22Rv1 (cell line): ENCODE results near the gene MVP.

Experiments used
- ZFX ChIP-seq: fragments of 450-650 bp; IDR thresholded peaks from 2 replicates; pipeline ENCODE4 v1.6.1; 2017; ENCODE audit warnings: antibody characterized with exemption, borderline replicate concordance
- TF ChIP-seq, protein P1 (sequence below): fragments of 450-650 bp; IDR thresholded peaks from 2 replicates; pipeline ENCODE4 v1.5.1; 2017; ENCODE audit warnings: mild to moderate bottlenecking

DNA sequence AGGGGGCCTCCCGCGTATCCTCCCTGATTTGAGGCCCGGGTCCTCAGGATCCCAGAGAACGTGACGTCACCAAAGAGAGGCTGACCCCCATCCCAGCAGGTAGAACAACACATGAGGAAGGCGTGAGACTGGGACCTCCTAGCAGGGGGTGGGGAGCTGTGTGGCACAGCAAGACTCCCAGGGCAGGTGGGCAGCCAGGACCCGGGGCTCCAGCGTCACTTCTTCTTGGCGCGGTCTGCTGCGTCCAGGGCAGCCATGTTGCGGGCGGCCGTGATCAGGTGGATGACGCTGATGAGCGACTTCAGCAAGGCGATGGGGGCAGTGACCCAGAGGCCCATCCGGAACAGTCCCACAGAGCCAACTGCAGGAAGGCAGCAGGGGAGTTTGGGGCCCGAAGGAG is 38.7 kb downstream of the MVP start:
- TF ChIP-seq, protein P1, sequence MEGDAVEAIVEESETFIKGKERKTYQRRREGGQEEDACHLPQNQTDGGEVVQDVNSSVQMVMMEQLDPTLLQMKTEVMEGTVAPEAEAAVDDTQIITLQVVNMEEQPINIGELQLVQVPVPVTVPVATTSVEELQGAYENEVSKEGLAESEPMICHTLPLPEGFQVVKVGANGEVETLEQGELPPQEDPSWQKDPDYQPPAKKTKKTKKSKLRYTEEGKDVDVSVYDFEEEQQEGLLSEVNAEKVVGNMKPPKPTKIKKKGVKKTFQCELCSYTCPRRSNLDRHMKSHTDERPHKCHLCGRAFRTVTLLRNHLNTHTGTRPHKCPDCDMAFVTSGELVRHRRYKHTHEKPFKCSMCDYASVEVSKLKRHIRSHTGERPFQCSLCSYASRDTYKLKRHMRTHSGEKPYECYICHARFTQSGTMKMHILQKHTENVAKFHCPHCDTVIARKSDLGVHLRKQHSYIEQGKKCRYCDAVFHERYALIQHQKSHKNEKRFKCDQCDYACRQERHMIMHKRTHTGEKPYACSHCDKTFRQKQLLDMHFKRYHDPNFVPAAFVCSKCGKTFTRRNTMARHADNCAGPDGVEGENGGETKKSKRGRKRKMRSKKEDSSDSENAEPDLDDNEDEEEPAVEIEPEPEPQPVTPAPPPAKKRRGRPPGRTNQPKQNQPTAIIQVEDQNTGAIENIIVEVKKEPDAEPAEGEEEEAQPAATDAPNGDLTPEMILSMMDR: no peak
- TF ChIP-seq ZFX: no peak
